Bronchial epithelial cell (primary cell): ENCODE measurements around the gene SSH2. TPM values are rescaled to one million over a fixed set of nuclear protein-coding genes. Genes with fewer than 3 reads are reported as not detected.

Experiments used
- DNase-seq: peaks from one replicate; pipeline ENCODE4 v3.0.0-alpha.2; 2010; ENCODE audit warnings: low read depth
- FAIRE-seq: peaks from 2 replicates; lab custom pipeline; 2011; peaks lifted over from hg19 to GRCh38; lab: Jason Lieb, UNC
- H3K27me3 ChIP-seq: 2 replicates; pipeline ENCODE4 v1.5.1; 2011; ENCODE audit warnings: low read length; ENCODE audit not compliant: control insufficient read depth, insufficient read depth
- H3K36me3 ChIP-seq: 2 replicates; pipeline ENCODE4 v1.5.1; 2011; ENCODE audit warnings: low read length; ENCODE audit not compliant: control insufficient read depth, insufficient read depth
- H3K4me3 ChIP-seq: 2 replicates; pipeline ENCODE4 v1.5.1; 2011; ENCODE audit warnings: mild to moderate bottlenecking, low read depth, low read length, control low read depth
- total RNA-seq: library from RNA; depleted of rRNA; stranded (reverse); fragments of >200 nt; gene quantifications from 2 replicates; pipeline ENCODE4 v1.2.1, GENCODE V29; 2014
- TF ChIP-seq, protein P1 (sequence below): IDR thresholded peaks from 2 replicates; pipeline ENCODE4 v1.5.1; 2011; ENCODE audit warnings: mild to moderate bottlenecking, moderate library complexity, low read length, control low read depth, inconsistent platforms; ENCODE audit not compliant: insufficient read depth, severe bottlenecking

SSH2 gene
- total RNA-seq, 1 donor from 2014 or later = 3.7 TPM

DNA sequence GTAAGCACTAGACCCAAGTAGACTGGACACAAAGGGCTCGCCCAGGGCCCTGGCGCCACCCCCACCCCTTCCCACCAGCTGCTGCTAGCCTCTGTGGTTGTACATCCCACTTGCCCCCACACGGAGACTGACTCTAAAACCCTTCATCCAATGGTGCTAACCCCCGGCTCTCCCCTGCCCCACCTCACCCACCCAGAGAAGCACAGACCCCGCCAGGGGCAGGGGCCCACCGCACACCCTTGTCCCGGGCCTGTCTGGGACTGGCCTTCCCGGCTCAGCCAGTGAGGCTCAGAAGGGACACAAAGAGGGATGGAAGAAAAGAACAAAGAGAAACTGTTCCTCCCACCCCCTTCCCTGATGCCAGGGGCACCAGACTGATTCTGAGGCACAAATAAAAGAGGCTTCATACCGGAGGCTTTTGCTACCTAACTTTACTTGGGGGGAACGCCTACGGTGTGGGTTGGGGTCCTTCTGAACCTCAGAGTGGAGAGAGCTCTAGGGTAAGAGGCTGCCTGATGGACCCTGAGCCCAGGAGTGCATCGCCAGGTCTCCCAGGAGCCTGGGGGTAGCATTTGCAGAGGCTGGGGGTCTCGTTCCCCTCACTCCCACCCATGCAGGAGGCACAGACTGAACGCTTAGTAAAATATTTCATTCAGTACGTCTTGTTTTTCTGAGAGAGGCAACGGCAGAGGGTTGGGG is 315.5 kb downstream of the SSH2 start:
- H3K4me3 ChIP-seq = no peak overlapping the region
- no peaks in the 10 kb centered on the region for H3K27me3 ChIP-seq
- DNase-seq = no peak
- FAIRE-seq = no peak
- TF ChIP-seq, protein P1, sequence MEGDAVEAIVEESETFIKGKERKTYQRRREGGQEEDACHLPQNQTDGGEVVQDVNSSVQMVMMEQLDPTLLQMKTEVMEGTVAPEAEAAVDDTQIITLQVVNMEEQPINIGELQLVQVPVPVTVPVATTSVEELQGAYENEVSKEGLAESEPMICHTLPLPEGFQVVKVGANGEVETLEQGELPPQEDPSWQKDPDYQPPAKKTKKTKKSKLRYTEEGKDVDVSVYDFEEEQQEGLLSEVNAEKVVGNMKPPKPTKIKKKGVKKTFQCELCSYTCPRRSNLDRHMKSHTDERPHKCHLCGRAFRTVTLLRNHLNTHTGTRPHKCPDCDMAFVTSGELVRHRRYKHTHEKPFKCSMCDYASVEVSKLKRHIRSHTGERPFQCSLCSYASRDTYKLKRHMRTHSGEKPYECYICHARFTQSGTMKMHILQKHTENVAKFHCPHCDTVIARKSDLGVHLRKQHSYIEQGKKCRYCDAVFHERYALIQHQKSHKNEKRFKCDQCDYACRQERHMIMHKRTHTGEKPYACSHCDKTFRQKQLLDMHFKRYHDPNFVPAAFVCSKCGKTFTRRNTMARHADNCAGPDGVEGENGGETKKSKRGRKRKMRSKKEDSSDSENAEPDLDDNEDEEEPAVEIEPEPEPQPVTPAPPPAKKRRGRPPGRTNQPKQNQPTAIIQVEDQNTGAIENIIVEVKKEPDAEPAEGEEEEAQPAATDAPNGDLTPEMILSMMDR = no peak
- H3K36me3 ChIP-seq = no peaks in the 10 kb centered on the region

- peak overlapping the region; percentile 21 for H3K4me3 ChIP-seq
- peaks cover 2% of the 10 kb centered on the region for H3K36me3 ChIP-seq
- FAIRE-seq (no peak), DNase-seq (no peak)
- TF ChIP-seq, protein P1 = no peak
- no peaks in the 10 kb centered on the region for H3K27me3 ChIP-seq
Observed at GRCh38 chr17:29613856-29614255, 316.2 kb downstream of the SSH2 start.

GRCh38 chr17:29613352-29613837 is 316.6 kb downstream of the SSH2 start:
- Histone ChIP-seq H3K36me3 (peaks cover 2% of the 10 kb centered on the region), H3K4me3 (peak overlapping the region; percentile 21), H3K27me3 (no peaks in the 10 kb centered on the region)
- TF ChIP-seq, protein P1 = peak; percentile 90
- FAIRE-seq (no peak), DNase-seq (peak; percentile 69)

- TF ChIP-seq, protein P1 = no peak
- Histone ChIP-seq H3K4me3 (peak overlapping the region; percentile 8), H3K36me3 (peaks cover 2% of the 10 kb centered on the region), H3K27me3 (no peaks in the 10 kb centered on the region)
- FAIRE-seq (no peak), DNase-seq (no peak)
Observed at GRCh38 chr17:29612404-29613280, 317.4 kb downstream of the SSH2 start.

- Histone ChIP-seq H3K4me3 (no peak overlapping the region), H3K36me3 (peaks cover 2% of the 10 kb centered on the region), H3K27me3 (no peaks in the 10 kb centered on the region)
- TF ChIP-seq, protein P1 = no peak
- no peak for DNase-seq
- FAIRE-seq = no peak
Observed at GRCh38 chr17:29612094-29612403, 318.0 kb downstream of the SSH2 start.
